ENCODE measurements around the gene CEMIP.

DNA sequence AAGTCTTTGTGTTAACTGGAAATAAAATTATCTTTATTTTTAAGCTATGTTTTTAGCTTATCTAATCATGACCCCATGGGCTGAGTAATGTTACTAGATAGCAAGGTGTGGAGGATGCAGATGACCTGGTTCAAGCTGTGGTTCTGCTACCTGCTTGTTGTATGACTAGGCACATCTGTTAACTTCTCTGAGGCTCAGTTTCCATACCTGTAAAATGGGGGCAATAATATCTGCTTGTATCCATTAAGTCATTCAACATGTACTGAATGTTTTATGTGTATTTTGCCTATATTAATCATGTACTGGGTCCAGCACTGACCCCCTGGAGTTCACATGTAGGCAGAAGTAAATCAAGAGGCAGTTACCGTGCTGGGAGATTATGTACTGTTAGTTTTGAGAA, 51.5 kb downstream of the CEMIP start:
- TF ChIP-seq, protein P1, sequence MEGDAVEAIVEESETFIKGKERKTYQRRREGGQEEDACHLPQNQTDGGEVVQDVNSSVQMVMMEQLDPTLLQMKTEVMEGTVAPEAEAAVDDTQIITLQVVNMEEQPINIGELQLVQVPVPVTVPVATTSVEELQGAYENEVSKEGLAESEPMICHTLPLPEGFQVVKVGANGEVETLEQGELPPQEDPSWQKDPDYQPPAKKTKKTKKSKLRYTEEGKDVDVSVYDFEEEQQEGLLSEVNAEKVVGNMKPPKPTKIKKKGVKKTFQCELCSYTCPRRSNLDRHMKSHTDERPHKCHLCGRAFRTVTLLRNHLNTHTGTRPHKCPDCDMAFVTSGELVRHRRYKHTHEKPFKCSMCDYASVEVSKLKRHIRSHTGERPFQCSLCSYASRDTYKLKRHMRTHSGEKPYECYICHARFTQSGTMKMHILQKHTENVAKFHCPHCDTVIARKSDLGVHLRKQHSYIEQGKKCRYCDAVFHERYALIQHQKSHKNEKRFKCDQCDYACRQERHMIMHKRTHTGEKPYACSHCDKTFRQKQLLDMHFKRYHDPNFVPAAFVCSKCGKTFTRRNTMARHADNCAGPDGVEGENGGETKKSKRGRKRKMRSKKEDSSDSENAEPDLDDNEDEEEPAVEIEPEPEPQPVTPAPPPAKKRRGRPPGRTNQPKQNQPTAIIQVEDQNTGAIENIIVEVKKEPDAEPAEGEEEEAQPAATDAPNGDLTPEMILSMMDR (IDR thresholded peaks at IDR 0.05 in 4 of 5, conservative IDR thresholded peaks at IDR 0.05 in 1 of 5) = no peak
- no peak for TF ChIP-seq POLR2A (IDR thresholded peaks at IDR 0.05)
